Ecto neural progenitor cell (in vitro differentiated cells): ENCODE results near the gene GALR3.

Experiments used
- DNase-seq: peaks from one replicate; pipeline ENCODE4 v3.0.0-alpha.2; 2018; ENCODE audit warnings: low spot score

GALR3 gene

DNA sequence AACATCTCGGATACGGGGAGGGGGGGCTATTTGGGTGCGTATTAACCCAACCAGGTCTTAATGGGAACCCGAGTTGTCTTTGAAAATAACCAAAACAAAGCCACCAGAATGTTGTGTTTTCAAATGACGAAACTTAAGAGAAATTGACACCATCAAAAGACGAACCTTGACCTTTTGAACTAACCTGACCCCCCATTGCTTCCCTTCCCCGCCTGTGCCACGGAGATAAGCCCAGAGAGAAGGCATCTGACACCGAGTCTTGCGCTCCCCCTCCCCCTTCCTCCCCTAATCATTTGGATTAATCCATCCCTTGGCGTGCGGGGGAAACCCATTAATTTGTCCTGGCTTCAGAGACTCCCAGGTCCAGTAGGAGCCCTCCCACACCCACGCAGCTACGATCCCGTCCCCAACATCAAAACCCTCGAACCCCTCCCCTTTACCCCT, 20.0 kb upstream of the GALR3 start:
- DNase-seq = peak; percentile 53

DNA sequence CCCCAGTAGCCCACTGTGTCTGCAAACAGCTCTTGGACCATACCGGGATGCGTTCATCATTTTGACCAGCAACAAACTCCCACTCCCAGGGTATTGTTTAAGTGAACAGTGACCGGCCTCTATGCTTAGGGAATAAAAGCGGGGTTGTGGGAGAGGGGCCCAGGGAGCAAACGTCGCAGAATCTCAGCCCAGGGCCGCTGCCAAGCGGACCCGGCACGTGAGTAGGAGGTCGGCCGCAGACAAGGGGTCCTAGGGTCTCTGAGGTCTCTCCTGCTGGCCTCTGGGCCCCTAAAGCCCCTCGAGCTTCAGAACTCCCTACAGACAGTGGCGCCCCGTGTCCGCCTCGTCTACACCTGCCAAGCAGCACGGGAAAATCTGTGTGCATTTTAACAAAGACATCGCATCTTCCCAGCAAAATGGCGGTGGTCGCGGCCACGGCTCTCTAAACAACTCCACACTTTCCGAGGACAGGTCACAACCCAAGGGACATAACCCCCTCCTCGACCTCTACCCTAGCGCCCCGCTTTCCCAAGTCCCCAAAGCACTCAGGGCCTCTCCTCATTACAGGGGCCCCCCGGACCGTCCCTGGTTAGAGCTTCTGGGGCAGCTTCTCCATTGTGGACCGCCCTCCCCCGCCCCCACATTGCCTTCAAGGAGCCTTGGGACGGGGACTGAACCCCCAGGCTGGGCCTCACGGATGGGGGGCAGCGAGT, 19.4 kb upstream of the GALR3 start:
- peak; percentile 65 for DNase-seq

- peak; percentile 58 for DNase-seq
These were observed 18.8 kb upstream of the GALR3 start for GRCh38 chr22:37804352-37804880.

GRCh38 chr22:37804881-37805809, 18.0 kb upstream of the GALR3 start:
- peak; percentile 93 for DNase-seq

GRCh38 chr22:37805810-37806277, 17.3 kb upstream of the GALR3 start:
- no peak for DNase-seq

DNA sequence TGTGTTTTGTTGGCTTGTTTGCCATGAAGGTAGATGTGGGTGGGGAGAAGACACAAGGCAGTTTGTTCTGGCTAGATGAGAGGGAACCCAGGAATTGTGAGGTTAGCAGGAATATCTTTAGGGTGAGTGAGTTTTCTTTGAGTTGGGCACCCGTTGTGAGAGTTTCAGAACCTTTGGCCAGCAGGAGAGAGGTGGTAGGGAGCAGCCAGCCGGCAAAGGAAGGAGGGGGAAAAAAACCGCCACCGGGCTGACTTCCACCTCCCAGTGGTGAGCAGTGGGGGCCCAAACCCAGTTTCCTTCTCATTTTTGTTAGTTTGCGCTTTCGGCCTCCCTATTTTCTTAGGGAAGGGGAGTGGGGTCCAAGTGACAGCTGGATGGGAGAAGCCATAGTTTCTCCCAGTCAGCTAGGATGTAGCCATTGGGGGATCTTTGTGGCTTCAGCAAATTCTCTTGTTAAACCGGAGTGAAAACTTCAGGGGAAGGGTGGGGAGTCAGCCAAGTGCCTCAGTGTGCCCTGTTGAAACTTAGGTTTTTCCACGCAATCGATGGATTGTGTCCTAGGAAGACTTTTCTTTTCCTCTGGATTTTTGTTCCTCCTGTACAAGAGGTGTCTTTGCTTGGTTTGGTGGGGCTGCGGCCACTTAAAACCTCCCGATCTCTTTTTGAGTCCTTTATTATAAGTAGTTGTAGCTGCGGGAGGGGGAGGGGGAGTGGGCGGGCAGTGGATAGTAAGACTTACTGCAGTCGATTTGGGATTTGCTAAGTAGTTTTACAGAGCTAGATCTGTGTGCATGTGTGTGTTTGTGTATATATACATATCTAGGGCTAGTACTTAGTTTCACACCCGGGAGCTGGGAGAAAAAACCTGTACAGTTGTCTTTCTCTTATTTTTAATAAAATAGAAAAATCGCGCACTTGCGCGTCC, 16.5 kb upstream of the GALR3 start:
- DNase-seq = no peak

DNA sequence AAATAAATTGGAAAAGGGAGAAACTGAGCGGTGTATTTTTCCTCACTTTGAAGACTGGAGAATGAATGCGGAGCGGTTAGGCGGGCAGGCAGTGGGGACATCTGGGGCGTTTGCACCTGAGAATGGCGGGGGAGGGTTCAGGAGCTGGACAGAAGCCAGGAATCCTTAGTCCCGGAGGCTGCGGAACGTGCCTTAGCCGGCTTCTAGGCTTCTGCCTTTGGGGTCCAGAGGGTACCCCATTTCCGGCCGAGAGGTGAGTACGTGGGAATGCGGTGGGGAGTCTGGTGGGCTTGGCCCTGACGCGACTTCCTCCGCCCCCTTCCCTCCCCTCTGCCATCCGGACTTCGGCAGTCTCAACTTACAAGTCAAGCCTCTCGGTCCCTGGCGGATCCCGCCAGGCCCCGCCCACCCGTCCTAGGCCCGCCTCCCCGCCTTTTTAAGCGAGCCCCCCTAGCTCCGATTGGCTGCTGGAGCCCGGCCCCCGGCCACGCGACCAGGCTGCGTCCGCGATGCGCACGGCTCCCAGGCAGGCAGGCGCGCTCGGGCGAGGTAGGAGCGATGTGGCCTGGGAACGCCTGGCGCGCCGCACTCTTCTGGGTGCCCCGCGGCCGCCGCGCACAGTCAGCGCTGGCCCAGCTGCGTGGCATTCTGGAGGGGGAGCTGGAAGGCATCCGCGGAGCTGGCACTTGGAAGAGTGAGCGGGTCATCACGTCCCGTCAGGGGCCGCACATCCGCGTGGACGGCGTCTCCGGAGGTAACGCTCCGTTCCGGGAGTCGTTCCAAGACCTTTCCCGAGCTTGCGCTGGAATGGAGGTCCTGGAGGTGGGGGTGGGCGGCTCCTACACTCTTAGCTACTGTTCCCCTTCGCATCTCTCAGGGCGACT, 15.5 kb upstream of the GALR3 start, which contains the start of gene GCAT:
GCAT (plus strand) TSS at position 525 of the 884 bp plus-strand sequence; CDS start at position 559, 34 bp downstream.
- DNase-seq = peak; percentile 98

DNA sequence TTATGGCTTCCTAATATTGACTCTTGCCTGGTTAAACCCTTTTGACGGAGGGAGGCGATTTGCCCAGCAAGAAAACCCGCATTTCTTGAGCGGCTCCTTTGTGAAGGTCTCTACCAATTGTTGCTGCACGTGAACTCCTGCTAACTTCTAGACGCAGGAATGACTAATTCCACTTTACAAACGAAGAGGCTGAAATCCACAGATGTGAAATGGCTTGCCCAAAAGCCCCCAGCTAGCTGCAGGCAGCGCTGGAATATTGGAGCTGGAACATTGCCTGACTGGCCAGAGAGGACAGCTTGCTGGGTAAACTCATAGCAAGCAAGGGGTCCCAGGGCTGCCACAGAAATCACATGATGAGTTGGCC, 14.9 kb upstream of the GALR3 start:
- no peak for DNase-seq

DNA sequence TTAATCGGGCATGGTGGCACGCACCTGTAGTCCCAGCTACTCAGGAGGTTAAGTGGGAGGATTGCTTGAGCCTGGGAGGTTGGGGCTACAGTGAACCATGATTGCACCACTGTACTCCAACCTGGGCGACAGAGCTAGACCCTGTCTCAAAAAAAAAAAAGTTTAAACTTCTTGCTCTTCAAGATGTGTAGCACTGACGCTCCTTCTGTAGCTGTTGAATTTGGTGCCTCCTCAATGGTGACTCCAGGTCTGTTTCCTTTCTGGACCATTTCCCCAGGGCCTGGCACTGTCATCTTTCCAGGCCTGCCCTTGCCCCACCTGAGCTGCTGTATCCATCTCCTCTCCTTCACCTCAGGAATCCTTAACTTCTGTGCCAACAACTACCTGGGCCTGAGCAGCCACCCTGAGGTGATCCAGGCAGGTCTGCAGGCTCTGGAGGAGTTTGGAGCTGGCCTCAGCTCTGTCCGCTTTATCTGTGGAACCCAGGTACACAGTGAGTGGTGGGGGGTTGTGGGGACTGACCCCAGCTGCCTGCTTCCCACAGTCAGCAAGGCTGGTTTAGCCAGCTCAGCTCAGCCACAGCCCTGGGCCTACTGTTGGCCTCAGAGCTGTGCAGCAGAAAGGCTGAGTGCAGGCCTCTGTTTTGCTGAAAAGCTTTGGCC, 13.4 kb upstream of the GALR3 start:
- DNase-seq = no peak

DNA sequence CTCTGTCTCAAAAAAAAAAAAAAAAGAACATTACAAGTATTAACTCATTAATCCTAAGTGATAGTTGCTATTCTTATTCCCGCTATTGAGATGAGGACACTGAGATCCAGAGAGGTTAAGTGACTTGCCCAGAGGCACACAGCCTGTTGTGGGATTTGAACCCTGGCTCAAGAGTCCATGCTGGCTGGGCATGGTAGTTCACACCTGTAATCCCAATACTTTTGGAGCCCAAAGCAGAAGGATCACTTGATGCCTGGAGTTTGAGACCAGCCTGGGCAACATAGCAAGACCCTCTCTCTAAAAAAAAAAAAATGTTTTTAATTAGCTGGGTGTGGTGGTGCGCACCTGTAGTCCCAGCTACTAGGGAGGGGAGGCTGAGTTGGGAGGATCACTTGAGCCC, 11.3 kb upstream of the GALR3 start:
- DNase-seq = no peak

DNA sequence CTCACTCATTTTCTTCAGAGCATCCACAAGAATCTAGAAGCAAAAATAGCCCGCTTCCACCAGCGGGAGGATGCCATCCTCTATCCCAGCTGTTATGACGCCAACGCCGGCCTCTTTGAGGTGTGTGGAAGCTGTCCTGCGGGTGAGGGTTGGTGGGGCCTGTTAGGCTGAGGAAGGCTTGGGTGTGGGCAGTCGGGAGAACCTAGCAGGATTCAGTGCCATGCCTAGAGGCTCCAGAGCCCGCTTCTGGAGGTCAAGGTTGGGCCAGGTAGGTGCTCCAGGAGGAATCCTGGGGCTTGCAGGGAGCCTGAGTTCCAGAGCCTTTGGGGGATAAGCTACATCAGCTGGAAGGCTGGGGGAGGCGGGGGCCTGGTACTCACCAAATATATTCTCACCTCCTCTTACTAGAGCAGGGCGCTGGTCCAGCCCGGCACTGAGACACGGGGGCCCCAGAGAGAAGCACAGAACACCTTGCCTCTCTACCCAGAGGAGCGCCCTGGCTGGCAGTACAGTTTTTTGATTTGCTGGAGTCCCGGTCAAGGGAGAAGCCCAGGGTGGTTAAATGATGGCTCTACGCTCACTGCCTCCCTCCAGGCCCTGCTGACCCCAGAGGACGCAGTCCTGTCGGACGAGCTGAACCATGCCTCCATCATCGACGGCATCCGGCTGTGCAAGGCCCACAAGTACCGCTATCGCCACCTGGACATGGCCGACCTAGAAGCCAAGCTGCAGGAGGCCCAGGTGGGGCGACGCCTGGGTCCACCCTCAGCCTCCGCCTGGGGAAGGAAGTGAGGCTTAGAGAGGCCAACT, 10.1 kb upstream of the GALR3 start:
- no peak for DNase-seq

GRCh38 chr22:37815593-37815992, 7.6 kb upstream of the GALR3 start:
- DNase-seq = no peak

DNA sequence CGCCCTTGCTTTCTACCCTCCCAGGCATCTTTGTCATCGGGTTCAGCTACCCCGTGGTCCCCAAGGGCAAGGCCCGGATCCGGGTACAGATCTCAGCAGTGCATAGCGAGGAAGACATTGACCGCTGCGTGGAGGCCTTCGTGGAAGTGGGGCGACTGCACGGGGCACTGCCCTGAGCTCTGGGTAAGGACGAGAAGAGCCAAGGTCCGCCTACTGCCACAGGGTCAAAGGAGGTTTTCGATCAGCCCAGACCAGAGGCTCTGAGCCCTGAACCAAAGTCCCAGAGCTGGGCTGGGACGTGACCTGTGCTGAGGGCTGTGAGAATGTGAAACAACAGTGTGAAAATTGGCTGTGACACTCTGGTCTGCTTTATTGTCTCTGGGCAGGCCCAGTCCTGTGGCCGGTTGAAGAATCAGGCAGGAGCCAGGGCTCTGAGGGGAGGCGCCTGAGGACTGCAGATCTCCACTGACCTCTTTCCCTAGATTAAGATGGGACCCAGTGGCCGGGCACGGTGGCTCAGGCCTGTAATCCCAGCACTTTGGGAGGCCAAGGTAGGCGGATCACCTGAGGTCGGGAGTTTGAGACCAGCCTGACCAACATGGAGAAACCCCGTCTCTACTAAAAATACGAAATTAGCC, 6.5 kb upstream of the GALR3 start:
- DNase-seq = no peak

DNA sequence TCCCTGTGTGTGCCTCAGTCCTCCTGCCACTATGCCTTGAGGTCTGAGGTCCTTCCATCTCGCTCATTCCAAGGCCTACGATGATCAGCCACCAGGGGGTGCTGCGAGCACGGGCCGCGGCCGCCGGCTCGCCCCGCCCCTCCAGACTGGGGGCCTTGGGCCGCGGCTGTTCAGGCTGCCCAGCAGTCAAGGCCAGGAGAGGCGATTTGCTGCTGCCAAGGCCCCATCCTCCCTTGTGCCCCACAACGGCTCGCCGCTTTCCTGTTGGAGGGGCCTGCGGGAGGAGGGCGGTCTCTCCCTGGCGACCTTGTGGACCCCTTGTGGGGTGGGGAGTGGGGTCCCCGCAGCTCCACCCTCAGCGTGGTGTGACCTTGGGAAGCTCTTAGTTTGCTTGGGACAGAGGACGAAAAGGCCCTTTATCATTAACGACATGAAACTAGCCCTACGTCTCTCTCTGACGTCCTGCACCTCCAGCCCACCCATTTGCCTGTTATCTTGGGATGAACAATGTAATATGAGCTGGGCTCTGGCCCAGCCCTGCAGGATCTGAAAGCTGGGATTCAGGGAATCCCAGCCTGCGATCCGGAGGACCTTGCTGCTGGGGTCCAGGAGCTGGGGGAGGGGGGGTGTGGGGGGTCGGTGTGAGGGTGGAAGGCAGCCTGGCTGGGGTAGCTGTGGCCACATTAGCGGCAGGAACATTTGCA, 5.3 kb upstream of the GALR3 start:
- peak; percentile 89 for DNase-seq

DNA sequence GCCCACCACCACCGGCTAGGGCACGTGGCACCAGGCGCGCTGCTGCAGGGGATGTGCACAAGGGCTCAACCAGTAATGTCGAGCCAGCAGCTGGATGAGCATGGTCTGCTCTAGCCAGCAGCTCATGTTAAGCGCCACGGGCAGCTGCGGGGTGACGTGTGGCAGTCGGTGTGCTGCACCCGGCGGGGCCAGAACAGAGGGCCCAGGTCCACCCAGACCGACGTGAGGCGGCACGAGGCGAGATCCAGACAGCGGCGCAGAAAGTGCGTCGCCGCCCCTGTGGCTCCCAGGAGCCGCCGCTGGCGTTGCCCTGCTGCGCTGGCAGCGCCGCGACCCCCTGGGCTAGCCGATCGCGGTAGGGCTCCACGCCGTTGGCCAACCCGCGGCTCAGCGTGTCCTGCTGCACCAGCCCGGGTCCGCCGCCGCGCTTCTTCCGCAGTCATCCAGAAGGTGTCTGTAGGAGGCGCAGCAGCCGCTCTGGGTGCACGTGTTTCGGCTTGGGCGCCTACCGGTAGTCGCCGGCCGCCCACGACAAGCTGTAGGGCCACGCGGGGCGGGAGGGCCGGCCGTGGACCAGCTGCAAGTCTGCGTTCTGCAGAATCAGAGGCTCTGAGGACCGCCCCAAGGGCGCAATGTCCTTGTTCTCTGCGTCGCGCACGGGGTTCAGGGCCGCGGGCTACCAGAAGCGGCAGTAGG, 4.6 kb upstream of the GALR3 start:
- peak; percentile 79 for DNase-seq

GRCh38 chr22:37819105-37819433, 4.1 kb upstream of the GALR3 start:
- DNase-seq = no peak

- DNase-seq = no peak
These were observed 2.8 kb upstream of the GALR3 start for GRCh38 chr22:37820350-37820749.
